Fibroblast of skin of back (primary cell): ENCODE data around the gene NOSTRIN.
"Not testable (repeated sequence)": the region's sequence is repeated elsewhere in the genome, so short reads cannot be mapped to it uniquely, and the experiment has no call there.

Experiments used
- DNase-seq: peaks from one replicate; pipeline ENCODE4 v3.0.0-alpha.2; 2013

NOSTRIN gene

DNA sequence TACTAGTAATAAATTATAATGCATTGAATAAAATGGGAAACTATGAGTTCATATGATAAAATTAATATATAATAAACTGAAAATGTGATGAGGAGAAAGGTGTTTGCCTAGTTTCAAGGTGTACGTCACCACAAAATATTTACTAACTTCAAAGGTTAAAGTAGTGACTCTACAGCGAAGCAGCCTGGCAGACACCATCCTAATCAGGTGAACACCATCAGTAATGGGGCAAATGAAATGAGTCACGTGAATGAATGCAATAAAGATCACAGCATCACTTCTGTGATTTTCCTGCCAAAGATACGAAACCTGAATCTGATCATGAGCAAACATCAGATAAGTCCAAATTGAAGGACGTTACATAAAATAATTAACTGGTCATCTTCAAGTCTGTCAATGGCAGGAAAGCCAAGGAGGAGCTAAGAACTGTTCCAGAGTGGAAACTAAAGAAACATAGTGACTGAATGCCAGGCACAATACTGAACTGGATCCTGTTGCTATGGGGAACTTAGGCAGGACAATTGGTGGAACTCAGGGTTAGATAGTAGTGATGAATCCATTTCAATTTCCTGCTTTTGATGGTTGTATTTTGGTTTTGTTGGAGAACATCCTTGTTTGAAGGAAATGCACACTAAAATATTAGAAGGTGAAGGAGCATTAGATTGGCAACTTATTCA is 12.1 kb upstream of the NOSTRIN start:
- DNase-seq, result no peak

DNA sequence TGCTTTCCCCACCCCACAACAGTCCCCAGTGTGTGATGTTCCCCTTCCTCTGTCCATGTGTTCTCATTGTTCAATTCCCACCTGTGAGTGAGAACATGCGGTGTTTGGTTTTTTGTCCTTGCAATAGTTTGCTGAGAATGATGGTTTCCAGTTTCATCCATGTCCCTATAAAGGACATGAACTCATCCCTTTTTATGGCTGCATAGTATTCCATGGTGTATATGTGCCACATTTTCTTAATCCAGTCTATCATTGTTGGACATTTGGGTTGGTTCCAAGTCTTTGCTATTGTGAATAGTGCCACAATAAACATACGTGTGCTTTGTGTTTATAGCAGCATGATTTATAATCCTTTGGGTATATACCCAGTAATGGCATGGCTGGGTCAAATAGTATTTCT is 11.3 kb upstream of the NOSTRIN start:
- not testable (repeated sequence) for DNase-seq

DNA sequence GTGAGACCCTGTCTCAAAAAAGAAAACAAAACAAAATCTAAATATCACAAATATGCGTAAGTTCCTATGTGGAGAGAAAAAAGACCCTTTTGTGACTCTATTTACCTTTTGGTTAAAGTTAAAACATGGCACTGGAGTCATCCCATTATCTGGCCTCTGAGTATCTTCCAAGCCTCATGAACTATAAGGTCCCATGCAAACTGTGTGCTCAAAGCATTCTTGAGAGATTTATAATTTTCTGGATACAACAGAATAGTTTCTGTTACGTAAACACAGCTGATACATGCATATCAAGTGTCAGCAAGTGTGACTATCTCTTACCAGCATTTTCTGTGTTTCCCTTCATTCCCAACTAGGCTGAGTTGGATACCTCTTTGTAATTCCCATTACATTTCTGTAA is 8.8 kb upstream of the NOSTRIN start:
- no peak for DNase-seq

DNA sequence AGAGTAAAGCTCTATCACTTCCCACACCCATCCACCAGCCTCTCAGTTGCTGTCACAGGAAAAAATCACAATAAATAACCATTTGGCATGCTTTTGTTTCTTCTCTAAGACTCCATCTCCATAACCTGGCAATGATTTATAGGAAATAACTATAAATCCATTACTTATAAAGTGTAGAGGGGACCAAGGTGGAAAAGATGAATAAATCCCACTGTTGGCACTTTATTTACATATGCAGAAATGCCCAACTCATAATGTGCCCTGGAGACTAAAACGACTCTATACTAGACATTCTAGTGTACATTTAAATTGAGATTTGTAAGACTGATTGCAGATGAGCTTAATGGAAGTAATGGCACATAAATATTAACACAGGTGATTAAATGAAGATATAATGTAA is 7.5 kb upstream of the NOSTRIN start:
- no peak for DNase-seq

DNA sequence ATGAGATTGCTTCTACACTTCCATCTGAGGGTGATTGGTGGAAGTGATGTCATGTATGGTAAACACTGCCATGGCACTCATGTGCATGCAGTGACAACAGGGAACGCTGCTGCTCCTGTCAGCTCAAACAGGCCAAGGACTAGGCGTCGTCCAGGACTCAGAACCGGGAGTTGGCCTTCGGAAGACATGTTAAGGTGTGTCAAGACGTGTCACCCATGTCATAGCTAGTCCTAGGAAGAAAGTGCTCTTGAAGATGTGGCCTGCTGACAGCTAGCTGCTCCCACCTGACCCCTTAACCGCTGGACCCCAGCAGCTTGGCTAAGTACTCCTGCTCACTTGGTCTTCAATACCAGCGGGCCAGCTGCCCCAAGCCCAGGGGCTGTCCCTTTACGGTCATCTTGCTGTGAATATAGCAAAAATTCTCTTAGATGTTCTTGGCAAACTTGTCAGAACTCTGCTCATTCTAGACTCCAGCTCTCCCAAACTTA is 6.3 kb upstream of the NOSTRIN start:
- no peak for DNase-seq

DNA sequence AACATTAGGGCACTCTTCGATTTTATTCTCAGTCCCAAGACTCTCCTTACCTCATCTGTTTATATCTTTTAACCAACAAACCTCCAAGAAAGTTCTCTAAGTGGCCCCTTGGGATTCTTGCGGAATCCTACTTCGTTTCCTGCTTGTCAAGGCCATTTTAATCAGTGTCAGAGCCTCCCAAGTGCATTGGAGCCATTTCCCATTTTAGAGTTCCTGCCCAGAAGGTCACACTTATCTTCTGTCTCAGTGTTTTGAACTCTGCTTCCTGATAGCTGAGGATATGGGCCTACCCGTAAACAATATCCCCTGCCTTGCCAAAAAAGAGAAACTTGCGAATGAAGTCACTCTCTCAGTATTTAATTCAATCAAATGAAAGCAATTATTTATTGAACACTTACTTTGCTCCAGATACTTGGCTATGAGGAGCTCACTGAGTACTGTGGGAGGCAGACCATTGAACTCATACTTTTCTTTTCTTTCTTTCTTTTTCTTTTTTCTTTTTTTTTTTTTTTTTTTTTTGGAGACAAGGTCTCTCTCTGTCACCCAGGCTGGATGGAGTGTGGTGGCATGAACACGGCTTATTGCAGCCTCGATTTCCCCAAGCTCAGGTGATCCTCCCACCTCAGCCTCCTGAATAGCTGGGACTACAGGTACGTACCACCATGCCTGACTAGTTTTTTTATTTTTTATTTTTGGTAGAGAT is 5.7 kb upstream of the NOSTRIN start:
- no peak for DNase-seq

DNA sequence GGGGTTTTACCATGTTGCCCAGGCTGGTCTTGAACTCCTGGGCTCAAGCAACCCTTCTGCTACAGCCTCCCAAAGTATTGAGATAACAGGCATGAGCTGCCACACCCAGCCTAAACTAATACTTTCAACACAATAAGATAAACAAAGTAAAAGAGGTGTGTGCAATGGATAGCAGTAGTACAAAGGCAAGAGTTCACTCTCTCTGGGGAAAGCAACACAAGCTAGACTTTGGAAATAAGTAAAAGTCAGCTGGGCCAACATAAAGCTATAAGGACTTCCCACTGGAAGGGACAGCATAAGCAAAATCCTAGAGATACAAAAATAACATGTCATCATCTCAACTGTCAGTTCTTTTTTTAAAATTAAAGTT is 5.2 kb upstream of the NOSTRIN start:
- no peak for DNase-seq

DNA sequence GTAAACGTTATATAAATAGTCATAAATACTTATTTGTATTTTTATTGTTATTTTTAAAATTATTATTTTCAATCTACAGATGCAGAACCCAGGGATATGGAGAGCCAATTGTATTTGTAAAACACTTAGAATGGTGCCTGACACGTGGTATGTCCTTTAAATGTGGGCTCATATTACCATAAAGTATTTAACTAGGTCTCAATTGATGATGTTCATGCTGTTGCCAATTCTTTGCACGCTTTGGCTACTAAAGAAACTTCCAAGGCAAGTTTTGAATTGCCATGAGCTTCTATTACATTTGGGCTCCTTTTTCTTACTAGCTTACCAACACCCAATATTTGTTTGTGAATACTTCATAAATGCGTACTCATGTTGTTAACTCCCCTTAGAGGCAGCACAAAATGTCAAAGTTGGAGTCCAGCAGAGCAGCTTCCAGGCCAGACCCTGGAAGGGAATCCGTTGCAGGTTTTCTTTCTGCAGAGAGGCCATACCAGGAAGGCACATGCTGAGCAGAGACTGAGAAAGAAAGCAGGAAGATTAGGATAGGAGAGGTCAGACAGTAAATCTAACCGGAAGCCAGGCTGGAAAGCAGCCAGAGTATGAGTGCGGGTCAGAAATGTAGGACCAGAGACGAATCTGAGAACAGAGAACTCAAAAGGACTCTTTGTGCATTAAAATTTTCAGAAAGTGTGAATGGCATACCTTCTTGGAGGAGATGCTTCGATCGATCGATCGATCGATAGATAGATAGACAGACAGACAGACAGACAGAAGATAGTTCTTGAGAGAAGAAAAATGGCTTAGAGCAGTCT is 4.2 kb upstream of the NOSTRIN start:
- DNase-seq, result no peak

DNA sequence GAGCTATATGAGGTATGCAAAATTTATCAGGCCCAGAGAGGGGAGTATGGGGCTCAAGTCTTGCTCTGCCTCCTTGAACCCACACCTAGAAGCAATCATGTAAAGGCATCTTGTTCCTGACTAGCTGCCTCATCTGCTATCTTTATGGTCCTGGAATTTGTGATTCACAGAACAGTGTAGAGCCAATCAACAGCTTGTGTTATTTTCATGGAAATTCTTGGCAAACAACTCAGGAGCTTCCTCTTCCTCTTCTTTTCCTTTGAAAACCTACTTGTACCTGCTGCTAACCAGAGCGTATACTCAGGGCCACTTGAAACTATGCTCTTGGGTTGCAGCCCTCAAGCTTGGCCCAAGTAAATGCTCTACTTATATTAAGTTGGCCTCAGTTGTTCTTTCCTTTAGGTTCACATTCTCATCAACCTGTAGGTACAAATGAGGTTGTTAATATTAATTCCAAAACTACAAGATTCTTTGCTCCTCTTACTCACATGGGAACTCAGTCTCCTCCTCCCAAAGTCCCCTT is 3.5 kb upstream of the NOSTRIN start:
- DNase-seq, result no peak

DNA sequence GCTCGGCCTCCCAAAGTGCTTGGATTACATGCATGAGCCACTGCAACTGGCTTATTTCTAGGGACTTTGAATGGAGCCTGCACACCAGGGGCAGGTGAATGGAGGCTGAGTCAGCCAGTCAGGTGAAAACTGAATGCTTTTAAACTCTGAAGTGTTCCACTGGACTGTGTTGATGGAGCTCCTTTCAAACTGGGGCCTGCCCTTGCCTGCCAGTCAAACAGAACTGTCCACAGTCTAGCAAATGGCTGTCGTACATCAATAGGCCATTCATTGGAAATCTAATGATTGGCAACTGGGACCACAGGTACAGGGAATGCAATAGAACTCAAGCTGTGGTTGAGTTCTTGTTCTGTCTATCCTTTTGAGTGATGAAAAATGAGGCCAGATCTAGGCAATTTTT is 966 bp upstream of the NOSTRIN start:
- DNase-seq, result no peak

DNA sequence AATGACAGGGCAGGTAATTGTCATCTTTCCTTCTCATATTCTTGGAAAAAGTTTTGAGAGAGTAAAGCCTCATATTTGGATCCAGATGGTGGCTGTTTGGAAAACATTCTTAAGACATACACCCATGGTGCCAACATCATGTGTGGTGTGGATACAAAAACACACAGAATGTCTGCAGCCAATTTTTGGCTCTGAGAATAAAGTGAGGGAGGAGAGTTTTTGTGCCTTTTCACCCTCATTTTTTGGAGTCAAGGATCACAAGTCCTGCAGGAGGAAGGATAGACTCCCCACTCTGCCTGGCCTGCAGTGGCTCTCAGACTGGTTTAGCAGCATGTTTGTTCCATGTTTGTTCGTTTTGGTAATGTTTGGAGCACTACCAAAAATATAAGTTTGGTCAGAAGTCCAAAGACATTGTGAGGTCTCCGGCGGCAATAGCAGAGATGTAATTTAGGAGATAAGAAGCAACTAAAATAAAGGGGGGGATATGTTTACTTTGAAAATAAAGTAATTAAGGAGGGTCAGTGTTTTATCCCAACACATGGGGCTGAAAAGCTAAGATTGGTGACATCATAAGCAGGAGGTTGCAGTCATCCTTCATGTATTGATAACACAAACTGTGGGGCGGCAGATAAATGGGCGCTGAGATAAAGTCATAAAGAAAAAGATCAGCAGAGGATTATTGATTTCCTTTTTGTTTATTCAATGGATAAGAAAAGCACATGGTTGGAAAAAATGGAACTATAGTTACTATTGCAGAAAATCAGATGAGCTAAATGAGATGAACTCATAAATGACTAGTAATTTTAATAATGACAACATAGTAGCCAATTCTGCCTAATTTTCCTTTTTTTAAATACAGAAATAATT is 655 bp downstream of the NOSTRIN start:
- DNase-seq, result no peak

DNA sequence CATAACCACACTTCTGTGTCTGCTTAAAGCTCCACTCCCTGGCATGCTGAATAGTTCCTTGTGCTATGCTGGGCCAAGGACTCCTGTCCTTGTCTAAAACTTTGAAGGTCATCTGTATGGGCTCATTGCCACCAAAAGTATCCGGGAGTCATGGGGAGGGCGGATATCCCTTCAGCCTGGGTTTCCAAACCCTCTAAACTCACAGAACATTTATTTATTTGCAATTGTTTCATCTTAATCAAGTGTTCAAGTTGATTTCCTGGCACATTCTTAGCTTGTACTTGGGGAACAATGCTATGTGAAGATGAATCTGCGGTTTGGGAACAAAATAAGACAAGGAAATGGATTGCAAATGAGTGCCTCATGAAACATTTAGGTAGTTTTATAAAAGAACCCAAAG is 1.8 kb downstream of the NOSTRIN start:
- no peak for DNase-seq

DNA sequence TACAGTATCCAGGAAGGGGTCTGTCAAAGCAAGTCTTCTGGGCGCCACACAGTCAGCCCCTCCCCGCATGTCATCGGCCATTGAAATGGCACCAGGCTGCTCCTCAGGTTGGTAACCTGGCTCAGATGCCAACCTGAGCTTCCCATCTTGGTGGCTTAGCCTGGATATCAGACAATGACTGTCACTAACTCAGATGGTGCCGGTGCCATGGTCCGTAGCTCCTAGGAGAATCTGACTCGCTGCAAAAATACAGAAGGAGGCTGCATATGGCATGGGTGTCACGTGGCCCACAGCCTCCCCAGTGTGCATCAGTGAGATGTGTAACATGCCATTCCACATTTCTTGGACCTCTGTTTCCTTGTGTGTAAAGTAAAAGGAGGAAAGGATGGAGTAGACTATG is 3.2 kb downstream of the NOSTRIN start:
- no peak for DNase-seq

DNA sequence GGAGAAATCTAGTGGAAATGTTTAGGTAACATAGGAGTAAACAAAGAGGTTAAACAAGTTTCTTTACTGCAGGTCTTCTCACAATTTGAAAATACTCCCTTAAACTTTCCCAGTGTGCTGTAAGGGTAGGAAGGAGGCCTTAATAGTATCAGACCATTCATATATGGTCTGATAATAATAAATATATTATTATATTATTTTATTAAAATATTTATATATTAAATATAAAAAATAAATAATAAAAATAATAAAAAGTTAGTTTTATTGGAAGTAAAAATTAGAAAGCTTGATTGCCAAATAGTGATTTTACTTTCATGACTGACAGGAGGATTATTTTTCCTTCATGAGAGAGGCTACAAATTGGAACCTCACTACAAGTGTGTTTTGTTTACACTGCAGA is 7.1 kb downstream of the NOSTRIN start:
- no peak for DNase-seq

DNA sequence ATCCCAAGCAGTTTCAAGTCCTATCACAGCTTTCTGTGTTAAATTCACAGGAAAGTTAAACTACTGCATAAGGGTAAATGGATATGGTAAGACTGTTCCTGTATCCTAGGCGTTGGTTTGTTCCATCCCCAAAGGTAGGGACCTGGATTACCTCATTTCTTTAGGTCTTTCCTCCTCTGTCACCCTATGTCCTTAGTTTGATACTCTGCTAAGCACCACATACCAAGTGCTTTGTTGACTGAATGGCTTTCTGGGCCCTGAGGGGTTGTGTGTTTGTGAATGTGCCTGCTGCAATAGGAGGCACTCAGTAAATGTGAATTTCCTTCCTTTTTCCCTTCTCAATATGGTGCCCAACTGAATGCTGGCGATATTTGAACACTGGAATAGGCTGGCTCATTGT is 7.8 kb downstream of the NOSTRIN start:
- DNase-seq, result no peak

DNA sequence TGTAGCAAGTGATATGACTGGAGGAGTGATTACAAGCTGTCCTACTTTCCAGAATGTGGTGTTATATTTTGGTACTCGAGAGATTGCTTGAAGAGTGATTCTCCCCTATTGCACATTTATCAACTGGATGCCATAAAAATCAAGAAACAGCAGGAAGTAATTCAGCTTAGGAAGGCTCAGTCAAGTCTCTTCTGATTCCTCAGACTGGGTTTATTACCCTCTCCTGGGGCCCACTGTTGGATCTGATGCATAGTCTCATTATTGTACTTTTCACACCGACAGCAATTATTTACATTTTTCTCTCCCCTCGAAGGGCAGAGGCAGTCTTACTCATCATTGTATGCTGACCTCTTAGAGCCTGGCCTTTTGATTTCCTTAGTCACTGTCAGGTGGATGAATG is 9.3 kb downstream of the NOSTRIN start:
- no peak for DNase-seq

DNA sequence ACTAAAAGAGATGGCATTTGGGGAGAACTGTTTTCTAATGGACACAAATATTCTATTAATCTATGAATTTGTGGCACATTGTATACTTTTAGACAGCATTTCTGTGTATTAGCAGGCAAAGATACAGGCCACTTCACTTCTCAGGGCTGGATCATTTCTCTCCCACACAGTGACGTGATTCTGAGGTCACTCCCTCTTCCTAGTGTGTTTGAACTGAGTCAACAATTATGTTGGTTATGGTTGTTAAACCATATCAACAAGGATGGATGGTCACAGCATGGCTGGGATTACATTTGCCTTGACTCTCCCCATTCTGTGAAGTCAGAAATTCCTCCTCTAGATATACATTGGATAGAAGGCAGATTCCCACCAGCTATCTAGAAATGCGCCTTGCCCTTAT is 11.6 kb downstream of the NOSTRIN start:
- DNase-seq, result no peak

DNA sequence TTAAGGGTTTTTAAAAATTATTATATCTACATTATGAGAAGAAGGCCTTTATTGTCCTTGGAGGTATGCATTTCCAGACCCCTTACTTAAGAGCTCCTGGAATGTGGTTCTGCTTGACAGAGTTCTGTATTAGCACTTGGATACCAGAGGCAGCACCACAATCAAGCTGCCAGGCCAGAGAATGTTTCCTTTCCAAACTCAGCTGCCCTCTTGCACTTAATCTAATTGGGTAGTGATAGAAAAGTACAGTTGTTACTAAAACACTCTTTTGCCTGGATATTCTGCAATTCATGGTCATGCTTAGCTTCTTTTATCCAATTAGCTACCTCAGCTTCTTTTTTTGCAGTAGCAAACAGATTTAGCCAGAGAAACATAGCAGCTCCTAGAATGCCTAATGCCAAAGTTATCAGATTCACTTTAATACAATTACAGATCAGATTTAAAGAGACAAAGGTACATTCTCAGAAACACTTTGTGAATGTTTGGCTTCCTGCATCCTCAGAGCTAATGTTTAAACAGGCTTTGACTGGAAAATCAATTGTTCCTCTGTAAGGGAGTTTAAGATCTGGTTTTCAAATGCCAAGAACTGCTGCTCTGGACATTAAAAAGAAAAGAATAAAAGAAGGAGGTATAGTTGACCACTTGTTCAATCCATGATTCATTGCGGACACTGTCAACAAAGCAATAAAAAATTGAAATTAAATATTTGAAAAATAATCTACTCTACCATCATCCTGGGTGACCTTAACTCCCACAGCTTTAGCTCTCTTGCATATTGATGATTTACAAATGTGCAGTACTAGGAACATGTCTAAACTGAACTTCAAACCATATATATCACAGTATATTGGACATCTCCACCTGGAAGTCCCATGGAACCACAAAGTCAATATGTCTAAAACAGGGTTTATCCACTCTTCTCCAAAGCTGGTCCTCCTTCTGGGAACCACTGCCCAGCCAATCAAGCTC is 12.8 kb downstream of the NOSTRIN start:
- DNase-seq, result no peak

DNA sequence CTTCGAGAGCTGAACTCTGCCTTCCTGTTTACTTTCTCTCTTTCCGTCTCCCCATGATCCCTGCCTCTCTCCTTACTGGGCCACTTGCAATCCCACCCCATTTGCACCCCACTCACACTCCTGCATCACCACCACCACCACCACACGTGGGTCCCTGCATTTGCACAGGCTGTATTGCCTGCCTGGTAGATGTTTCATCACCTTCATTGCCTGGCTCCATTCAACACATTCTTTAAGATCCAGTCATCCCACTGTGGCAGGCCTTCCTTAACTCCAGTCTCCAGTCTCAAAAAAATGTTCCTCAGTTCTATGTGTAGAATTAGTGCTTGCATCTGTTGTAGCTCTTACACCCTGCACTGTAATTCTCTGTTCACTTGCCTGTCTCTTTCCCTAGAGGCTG is 13.9 kb downstream of the NOSTRIN start:
- DNase-seq, result peak; percentile 70

DNA sequence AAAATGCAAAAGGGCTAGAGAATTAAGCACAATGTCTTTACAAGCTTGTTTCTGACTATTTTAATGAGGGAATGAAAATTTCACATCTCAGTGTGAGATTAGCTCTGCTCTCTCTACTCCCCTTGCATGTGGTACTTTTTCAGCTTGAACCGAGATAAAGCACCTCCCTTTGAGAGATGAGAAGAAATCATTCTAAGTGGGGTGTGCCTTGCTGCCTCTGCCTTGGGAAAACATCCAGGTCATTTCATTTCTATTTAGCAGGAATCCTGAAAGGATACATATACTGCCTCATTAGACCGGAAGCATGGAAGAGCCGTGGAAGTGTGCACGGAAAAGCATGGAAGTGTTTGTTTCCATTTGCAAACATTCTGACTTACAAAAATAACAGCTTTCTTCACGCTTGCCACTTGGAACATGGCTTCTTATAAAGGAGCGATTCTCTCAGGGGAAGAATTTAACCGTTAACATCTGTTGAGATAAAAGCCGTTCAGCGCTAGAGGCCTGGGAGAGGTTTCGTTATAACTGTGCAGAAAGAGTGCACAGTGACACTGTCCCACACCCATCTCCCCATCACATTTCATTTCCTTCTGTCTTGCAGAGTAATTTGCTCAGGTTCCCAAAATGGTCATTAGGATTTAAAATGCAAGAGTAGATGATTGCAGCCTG is 16.7 kb downstream of the NOSTRIN start:
- DNase-seq, result no peak
